Measurements from ENCODE around the gene PPRC1.

Gene PPRC1

GRCh38 chr10:102191956-102192355, 59.1 kb downstream of the PPRC1 start:
- H3K27me3 ChIP-seq (ENCODE audit: low read depth, low read length), result no peaks in the 10 kb centered on the region

GRCh38 chr10:102195296-102195870, 62.5 kb downstream of the PPRC1 start:
- no peak overlapping the region for H3K27ac ChIP-seq (ENCODE audit: low read length)
- H3K4me2 ChIP-seq (ENCODE audit: low read length), result no peak overlapping the region
- H3K27me3 ChIP-seq (ENCODE audit: low read depth, low read length), result no peaks in the 10 kb centered on the region
- H3K4me3 ChIP-seq (ENCODE audit: low read length), result no peak overlapping the region
- H3K9ac ChIP-seq (ENCODE audit: low read length), result no peak overlapping the region
- H4K20me1 ChIP-seq (ENCODE audit: insufficient read depth, low read length), result no peaks in the 10 kb centered on the region
- no peaks in the 10 kb centered on the region for H3K79me2 ChIP-seq (ENCODE audit: low read length)
- no peaks in the 10 kb centered on the region for H3K9me3 ChIP-seq (ENCODE audit: insufficient read depth, low read length)
- no peaks in the 10 kb centered on the region for H3K4me1 ChIP-seq (ENCODE audit: low read length)
- H2AFZ ChIP-seq (ENCODE audit: low read depth, low read length), result no peak overlapping the region
- H3K36me3 ChIP-seq (replicated peaks; ENCODE audit: low read depth, low read length), result no peaks in the 10 kb centered on the region
- TF ChIP-seq EZH2phosphoT487 (IDR thresholded peaks at IDR 0.05; ENCODE audit: low read depth), result no peak
- TF ChIP-seq CTCF (IDR thresholded peaks at IDR 0.05; ENCODE audit: low read depth, low read length), result no peak

More at GRCh38 chr10:102191956-102192355, 59.1 kb downstream of the PPRC1 start:
- H3K27ac ChIP-seq (ENCODE audit: low read length), result no peak overlapping the region
- no peaks in the 10 kb centered on the region for H3K36me3 ChIP-seq (replicated peaks; ENCODE audit: low read depth, low read length)
- H3K79me2 ChIP-seq (ENCODE audit: low read length), result no peaks in the 10 kb centered on the region
- peaks cover 6% of the 10 kb centered on the region for H3K4me1 ChIP-seq (ENCODE audit: low read length)
- no peak overlapping the region for H3K4me2 ChIP-seq (ENCODE audit: low read length)
- H2AFZ ChIP-seq (ENCODE audit: low read depth, low read length), result no peak overlapping the region
- TF ChIP-seq CTCF (IDR thresholded peaks at IDR 0.05; ENCODE audit: low read depth, low read length), result no peak
- TF ChIP-seq EZH2phosphoT487 (IDR thresholded peaks at IDR 0.05; ENCODE audit: low read depth), result no peak
- H4K20me1 ChIP-seq (ENCODE audit: insufficient read depth, low read length), result no peaks in the 10 kb centered on the region
- H3K9me3 ChIP-seq (ENCODE audit: insufficient read depth, low read length), result no peaks in the 10 kb centered on the region
- H3K4me3 ChIP-seq (ENCODE audit: low read length), result no peak overlapping the region
- no peak overlapping the region for H3K9ac ChIP-seq (ENCODE audit: low read length)

- Histone ChIP-seq H4K20me1 (ENCODE audit: insufficient read depth, low read length) (no peaks in the 10 kb centered on the region), H3K27me3 (ENCODE audit: low read depth, low read length) (no peaks in the 10 kb centered on the region), H3K27ac (ENCODE audit: low read length) (no peak overlapping the region), H3K9me3 (ENCODE audit: insufficient read depth, low read length) (no peaks in the 10 kb centered on the region), H3K36me3 (replicated peaks; ENCODE audit: low read depth, low read length) (no peaks in the 10 kb centered on the region), H3K79me2 (ENCODE audit: low read length) (no peaks in the 10 kb centered on the region), H2AFZ (ENCODE audit: low read depth, low read length) (no peak overlapping the region), H3K9ac (ENCODE audit: low read length) (no peak overlapping the region), H3K4me3 (ENCODE audit: low read length) (no peak overlapping the region), H3K4me1 (ENCODE audit: low read length) (no peaks in the 10 kb centered on the region), H3K4me2 (ENCODE audit: low read length) (no peak overlapping the region)
- TF ChIP-seq CTCF (IDR thresholded peaks at IDR 0.05; ENCODE audit: low read depth, low read length), result no peak
- TF ChIP-seq EZH2phosphoT487 (IDR thresholded peaks at IDR 0.05; ENCODE audit: low read depth), result no peak
These were observed 64.1 kb downstream of the PPRC1 start for GRCh38 chr10:102196893-102197292.

- no peak overlapping the region for H3K9ac ChIP-seq (ENCODE audit: low read length)
- no peaks in the 10 kb centered on the region for H3K4me1 ChIP-seq (ENCODE audit: low read length)
- no peaks in the 10 kb centered on the region for H3K27me3 ChIP-seq (ENCODE audit: low read depth, low read length)
- H3K4me2 ChIP-seq (ENCODE audit: low read length), result no peak overlapping the region
- H3K27ac ChIP-seq (ENCODE audit: low read length), result no peak overlapping the region
- no peak overlapping the region for H3K4me3 ChIP-seq (ENCODE audit: low read length)
- TF ChIP-seq CTCF (IDR thresholded peaks at IDR 0.05; ENCODE audit: low read depth, low read length) (no peak), EZH2phosphoT487 (IDR thresholded peaks at IDR 0.05; ENCODE audit: low read depth) (no peak)
- no peak overlapping the region for H2AFZ ChIP-seq (ENCODE audit: low read depth, low read length)
- H4K20me1 ChIP-seq (ENCODE audit: insufficient read depth, low read length), result no peaks in the 10 kb centered on the region
- no peaks in the 10 kb centered on the region for H3K79me2 ChIP-seq (ENCODE audit: low read length)
- no peaks in the 10 kb centered on the region for H3K36me3 ChIP-seq (replicated peaks; ENCODE audit: low read depth, low read length)
- no peaks in the 10 kb centered on the region for H3K9me3 ChIP-seq (ENCODE audit: insufficient read depth, low read length)
These were observed 65.2 kb downstream of the PPRC1 start for GRCh38 chr10:102198027-102198426.

All from OCI-LY3 (cell line).